Measurements from ENCODE around the gene TOE1. TPM values are rescaled to one million over a fixed set of nuclear protein-coding genes. Genes with fewer than 3 reads are reported as not detected.

Gene TOE1
- total RNA-seq, 4 donors from 2014 or later = 5.5 to 8.5 (median 8.5) TPM

GRCh38 chr1:45328680-45329079 is 11.3 kb upstream of the TOE1 start:
- TF ChIP-seq EP300 (IDR thresholded peaks at IDR 0.05) = no peak
- no peak for TF ChIP-seq CTCF (IDR thresholded peaks at IDR 0.05)
- TF ChIP-seq POLR2AphosphoS5 (IDR thresholded peaks at IDR 0.05) = no peak
- no peak for TF ChIP-seq POLR2A (IDR thresholded peaks at IDR 0.05)
- WGBS = 76% methylated on average over 5 of the region's 5 CpGs
- no peak for DNase-seq (ENCODE audit: low spot score in 2 of 2)

GRCh38 chr1:45329445-45329844 is 10.5 kb upstream of the TOE1 start:
- Histone ChIP-seq H3K9me3 (no peaks in the 10 kb centered on the region), H3K4me3 (no peak overlapping the region), H3K27me3 (no peaks in the 10 kb centered on the region), H3K4me1 (peaks cover 16% of the 10 kb centered on the region), H3K36me3 (peaks cover 45% of the 10 kb centered on the region), H3K27ac (no peak overlapping the region)
- DNase-seq (ENCODE audit: low spot score in 2 of 2) = no peak
- TF ChIP-seq CTCF (IDR thresholded peaks at IDR 0.05) (no peak), EP300 (IDR thresholded peaks at IDR 0.05) (no peak), POLR2AphosphoS5 (IDR thresholded peaks at IDR 0.05) (no peak), POLR2A (IDR thresholded peaks at IDR 0.05) (no peak)
- WGBS = 63% methylated on average over 1 of the region's 4 CpGs

More at GRCh38 chr1:45328680-45329079, 11.3 kb upstream of the TOE1 start:
- Histone ChIP-seq H3K27ac (no peak overlapping the region), H3K27me3 (no peaks in the 10 kb centered on the region), H3K4me3 (no peak overlapping the region), H3K4me1 (peaks cover 16% of the 10 kb centered on the region), H3K9me3 (no peaks in the 10 kb centered on the region), H3K36me3 (peaks cover 42% of the 10 kb centered on the region)

GRCh38 chr1:45331436-45332345 is 8.3 kb upstream of the TOE1 start:
- TF ChIP-seq POLR2A (IDR thresholded peaks at IDR 0.05) (no peak), CTCF (IDR thresholded peaks at IDR 0.05) (no peak), EP300 (IDR thresholded peaks at IDR 0.05) (no peak), POLR2AphosphoS5 (IDR thresholded peaks at IDR 0.05) (no peak)
- Histone ChIP-seq H3K4me1 (peaks cover 10% of the 10 kb centered on the region), H3K27ac (no peak overlapping the region), H3K9me3 (no peaks in the 10 kb centered on the region), H3K4me3 (no peak overlapping the region), H3K27me3 (no peaks in the 10 kb centered on the region), H3K36me3 (peaks cover 45% of the 10 kb centered on the region)
- WGBS = 93% methylated on average over 5 of the region's 18 CpGs
- DNase-seq (ENCODE audit: low spot score in 2 of 2) = no peak

- Histone ChIP-seq H3K27ac (no peak overlapping the region), H3K4me1 (peaks cover 4% of the 10 kb centered on the region), H3K27me3 (no peaks in the 10 kb centered on the region), H3K4me3 (no peak overlapping the region), H3K9me3 (no peaks in the 10 kb centered on the region), H3K36me3 (peaks cover 45% of the 10 kb centered on the region)
- DNase-seq (ENCODE audit: low spot score in 2 of 2) = no peak
- 91% methylated on average over 6 of the region's 10 CpGs for WGBS
- TF ChIP-seq POLR2A (IDR thresholded peaks at IDR 0.05) = no peak
- TF ChIP-seq POLR2AphosphoS5 (IDR thresholded peaks at IDR 0.05) = no peak
- no peak for TF ChIP-seq EP300 (IDR thresholded peaks at IDR 0.05)
- no peak for TF ChIP-seq CTCF (IDR thresholded peaks at IDR 0.05)
Observed at GRCh38 chr1:45332346-45332720, 7.6 kb upstream of the TOE1 start.
